ENCODE measurements around the gene CAMSAP2.
A peak's percentile ranks its signal among the peaks of the same experiment; 100 is the strongest.
"Not testable (repeated sequence)": the region's sequence is repeated elsewhere in the genome, so short reads cannot be mapped to it uniquely, and the experiment has no call there.

CAMSAP2 gene

GRCh38 chr1:200739702-200740570 lies 1.2 kb downstream of the CAMSAP2 start:
- DNase-seq (ENCODE audit: low spot score), result peak; percentile 35

GRCh38 chr1:200740571-200741208 lies 2.0 kb downstream of the CAMSAP2 start:
- no peak for DNase-seq (ENCODE audit: low spot score)

- DNase-seq (ENCODE audit: low spot score), result peak; percentile 1
Measured at GRCh38 chr1:200741551-200742207, 3.0 kb downstream of the CAMSAP2 start.

GRCh38 chr1:200744143-200744542 lies 5.5 kb downstream of the CAMSAP2 start:
- no peak for DNase-seq (ENCODE audit: low spot score)

- no peak for DNase-seq (ENCODE audit: low spot score)
Measured at GRCh38 chr1:200749090-200749489, 10.4 kb downstream of the CAMSAP2 start.

- not testable (repeated sequence) for DNase-seq (ENCODE audit: low spot score)
Measured at GRCh38 chr1:200750749-200751148, 12.1 kb downstream of the CAMSAP2 start.

GRCh38 chr1:200751717-200752116 lies 13.0 kb downstream of the CAMSAP2 start:
- DNase-seq (ENCODE audit: low spot score), result peak; percentile 18

- DNase-seq (ENCODE audit: low spot score), result no peak
Measured at GRCh38 chr1:200753650-200754198, 15.0 kb downstream of the CAMSAP2 start.

- no peak for DNase-seq (ENCODE audit: low spot score)
Measured at GRCh38 chr1:200755456-200755855, 16.8 kb downstream of the CAMSAP2 start.

GRCh38 chr1:200762089-200762488 lies 23.4 kb downstream of the CAMSAP2 start:
- no peak for DNase-seq (ENCODE audit: low spot score)

- no peak for DNase-seq (ENCODE audit: low spot score)
Measured at GRCh38 chr1:200767321-200767720, 28.6 kb downstream of the CAMSAP2 start.

- peak; percentile 77 for DNase-seq (ENCODE audit: low spot score)
Measured at GRCh38 chr1:200771625-200772555, 33.2 kb downstream of the CAMSAP2 start.

GRCh38 chr1:200774311-200774710 lies 35.6 kb downstream of the CAMSAP2 start:
- no peak for DNase-seq (ENCODE audit: low spot score)

- DNase-seq (ENCODE audit: low spot score), result no peak
Measured at GRCh38 chr1:200774735-200775444, 36.2 kb downstream of the CAMSAP2 start.

- no peak for DNase-seq (ENCODE audit: low spot score)
Measured at GRCh38 chr1:200775850-200776249, 37.2 kb downstream of the CAMSAP2 start.

- DNase-seq (ENCODE audit: low spot score), result peak; percentile 21
Measured at GRCh38 chr1:200776949-200777348, 38.3 kb downstream of the CAMSAP2 start.

GRCh38 chr1:200778766-200779165 lies 40.1 kb downstream of the CAMSAP2 start:
- no peak for DNase-seq (ENCODE audit: low spot score)

GRCh38 chr1:200779326-200779725 lies 40.6 kb downstream of the CAMSAP2 start:
- no peak for DNase-seq (ENCODE audit: low spot score)

- DNase-seq (ENCODE audit: low spot score), result peak; percentile 11
Measured at GRCh38 chr1:200780545-200781369, 42.1 kb downstream of the CAMSAP2 start.

- no peak for DNase-seq (ENCODE audit: low spot score)
Measured at GRCh38 chr1:200783926-200784325, 45.2 kb downstream of the CAMSAP2 start.
